Measurements from ENCODE around the gene ANKDD1A.

The ANKDD1A gene

GRCh38 chr15:64921711-64922110 lies 10.0 kb downstream of the ANKDD1A start:
- in situ Hi-C loops (cut with MboI; ENCODE audit: low sequenced_read_pairs), result no loop called here

GRCh38 chr15:64923546-64923945 lies 11.8 kb downstream of the ANKDD1A start:
- in situ Hi-C loops (cut with MboI; ENCODE audit: low sequenced_read_pairs), result no loop called here

GRCh38 chr15:64925335-64926330 lies 13.9 kb downstream of the ANKDD1A start:
- in situ Hi-C loops (cut with MboI; ENCODE audit: low sequenced_read_pairs), result no loop called here

GRCh38 chr15:64926661-64927060 lies 15.0 kb downstream of the ANKDD1A start:
- in situ Hi-C loops (cut with MboI; ENCODE audit: low sequenced_read_pairs), result no loop called here

GRCh38 chr15:64928626-64929220 lies 17.0 kb downstream of the ANKDD1A start:
- in situ Hi-C loops (cut with MboI; ENCODE audit: low sequenced_read_pairs), result no loop called here

GRCh38 chr15:64930019-64930652 lies 18.4 kb downstream of the ANKDD1A start:
- in situ Hi-C loops (cut with MboI; ENCODE audit: low sequenced_read_pairs), result no loop called here

- in situ Hi-C loops (cut with MboI; ENCODE audit: low sequenced_read_pairs), result no loop called here
Measured at GRCh38 chr15:64930778-64931371, 19.2 kb downstream of the ANKDD1A start.

GRCh38 chr15:64931381-64931780 lies 19.7 kb downstream of the ANKDD1A start:
- in situ Hi-C loops (cut with MboI; ENCODE audit: low sequenced_read_pairs), result no loop called here

- in situ Hi-C loops (cut with MboI; ENCODE audit: low sequenced_read_pairs), result no loop called here
Measured at GRCh38 chr15:64934023-64934422, 22.3 kb downstream of the ANKDD1A start.

GRCh38 chr15:64938192-64938591 lies 26.5 kb downstream of the ANKDD1A start:
- in situ Hi-C loops (cut with MboI; ENCODE audit: low sequenced_read_pairs), result no loop called here

GRCh38 chr15:64942356-64942755 lies 30.7 kb downstream of the ANKDD1A start:
- in situ Hi-C loops (cut with MboI; ENCODE audit: low sequenced_read_pairs), result no loop called here

GRCh38 chr15:64943512-64944225 lies 32.0 kb downstream of the ANKDD1A start:
- in situ Hi-C loops (cut with MboI; ENCODE audit: low sequenced_read_pairs), result no loop called here

- in situ Hi-C loops (cut with MboI; ENCODE audit: low sequenced_read_pairs), result no loop called here
Measured at GRCh38 chr15:64944961-64945360, 33.3 kb downstream of the ANKDD1A start.

- in situ Hi-C loops (cut with MboI; ENCODE audit: low sequenced_read_pairs), result no loop called here
Measured at GRCh38 chr15:64947211-64947610, 35.5 kb downstream of the ANKDD1A start.

GRCh38 chr15:64948916-64949315 lies 37.2 kb downstream of the ANKDD1A start:
- in situ Hi-C loops (cut with MboI; ENCODE audit: low sequenced_read_pairs), result no loop called here

- in situ Hi-C loops (cut with MboI; ENCODE audit: low sequenced_read_pairs), result no loop called here
Measured at GRCh38 chr15:64949383-64950186, 37.9 kb downstream of the ANKDD1A start.

GRCh38 chr15:64950888-64951287 lies 39.2 kb downstream of the ANKDD1A start:
- in situ Hi-C loops (cut with MboI; ENCODE audit: low sequenced_read_pairs), result no loop called here

- in situ Hi-C loops (cut with MboI; ENCODE audit: low sequenced_read_pairs), result no loop called here
Measured at GRCh38 chr15:64951777-64952418, 40.2 kb downstream of the ANKDD1A start.

GRCh38 chr15:64954395-64954794 lies 42.7 kb downstream of the ANKDD1A start:
- in situ Hi-C loops (cut with MboI; ENCODE audit: low sequenced_read_pairs), result no loop called here

All from hTERT RPE-1 (cell line).